Heart left ventricle (tissue), 13 donors: ENCODE data around the gene TNKS2.

Experiments
- POLR2A ChIP-seq, 2 donors: fragments of 450-650 bp; IDR thresholded peaks; one replicate each; pipeline ENCODE4 v1.6.1; 2017; ENCODE audit warnings: antibody characterized with exemption in 2 of 2, mild to moderate bottlenecking in 2 of 2, moderate library complexity in 2 of 2
- TF ChIP-seq, protein P1 (sequence below), 12 donors: fragments of 200-600 bp; sonication (generic) in 4 of 12; IDR thresholded peaks; one replicate each; pipeline versions ENCODE4 v1.5.0 to v1.8.0; 2018 to 2022; ENCODE audit warnings: antibody characterized with exemption in 12 of 12, mild to moderate bottlenecking in 5 of 12
- donor health status: ischemic (EF 13 %, LVEDD 7.1; RV severe dilation, severe dysfunction).
- donor health status: DM: no; HTN: yes; CAD: no.
- donor health status: DM: no; HTN: no; CAD: no.
- donor health status: ischemic (EF 25% LVEDD 6.9; RV normal size, moderate dysfunction).
- donor health status: ischemic (EF 25% LVEDD 5.7; RV mildly dilated, moderate dysfunction).
- donor health status: ischemic (EF 35%, LVEDD 5.7; RV mildly dilated, moderate dysfunction).
- donor health status: nonischemic (EF 11% LVEDD 7.7; RV severe dilation, severe dysfunction).
- donor health status: DM: yes; HTN: yes; CAD: no.
- donor health status: PGD.
- donor health status: ischemic (EF 29% LVEDD 5.4; RV normal size, mild dysfunction).
- donor health status: nonischemic (EF 23%, LVEDD 6.1; RV moderate dilation, normal function).

DNA sequence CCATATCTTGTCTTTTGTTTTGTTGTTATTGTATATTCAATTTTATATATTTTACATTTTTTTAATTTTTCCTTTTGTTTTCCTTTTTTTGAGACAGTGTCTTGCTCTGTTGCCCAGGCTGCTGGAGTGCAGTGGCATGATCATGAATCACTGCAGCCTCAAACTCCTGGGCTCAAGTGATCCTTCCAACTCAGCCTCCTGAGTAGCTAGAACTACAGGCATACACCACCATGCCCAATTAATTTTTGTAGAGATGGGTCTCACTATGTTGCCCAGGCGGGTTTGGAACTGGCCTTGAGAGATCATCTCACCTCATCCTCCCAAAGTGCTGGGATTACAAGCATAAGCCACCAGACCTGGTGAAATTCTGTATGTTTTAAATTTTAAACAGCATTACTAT is 25.4 kb upstream of the TNKS2 start:
- TF ChIP-seq, protein P1, sequence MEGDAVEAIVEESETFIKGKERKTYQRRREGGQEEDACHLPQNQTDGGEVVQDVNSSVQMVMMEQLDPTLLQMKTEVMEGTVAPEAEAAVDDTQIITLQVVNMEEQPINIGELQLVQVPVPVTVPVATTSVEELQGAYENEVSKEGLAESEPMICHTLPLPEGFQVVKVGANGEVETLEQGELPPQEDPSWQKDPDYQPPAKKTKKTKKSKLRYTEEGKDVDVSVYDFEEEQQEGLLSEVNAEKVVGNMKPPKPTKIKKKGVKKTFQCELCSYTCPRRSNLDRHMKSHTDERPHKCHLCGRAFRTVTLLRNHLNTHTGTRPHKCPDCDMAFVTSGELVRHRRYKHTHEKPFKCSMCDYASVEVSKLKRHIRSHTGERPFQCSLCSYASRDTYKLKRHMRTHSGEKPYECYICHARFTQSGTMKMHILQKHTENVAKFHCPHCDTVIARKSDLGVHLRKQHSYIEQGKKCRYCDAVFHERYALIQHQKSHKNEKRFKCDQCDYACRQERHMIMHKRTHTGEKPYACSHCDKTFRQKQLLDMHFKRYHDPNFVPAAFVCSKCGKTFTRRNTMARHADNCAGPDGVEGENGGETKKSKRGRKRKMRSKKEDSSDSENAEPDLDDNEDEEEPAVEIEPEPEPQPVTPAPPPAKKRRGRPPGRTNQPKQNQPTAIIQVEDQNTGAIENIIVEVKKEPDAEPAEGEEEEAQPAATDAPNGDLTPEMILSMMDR (IDR thresholded peaks at IDR 0.05), result no peak
- TF ChIP-seq POLR2A (IDR thresholded peaks at IDR 0.05), result no peak
